GM10847 (cell line): ENCODE measurements around the gene ZCCHC10.

Source experiments
- POLR2A ChIP-seq: IDR thresholded peaks from 2 replicates; pipeline ENCODE4 v1.6.1; 2011; ENCODE audit not compliant: insufficient read length; ENCODE audit errors: extremely low read depth

Gene ZCCHC10

GRCh38 chr5:132951897-132952296 lies 74.5 kb downstream of the ZCCHC10 start:
- TF ChIP-seq POLR2A: no peak

GRCh38 chr5:132949136-132949535 lies 77.2 kb downstream of the ZCCHC10 start:
- no peak for TF ChIP-seq POLR2A

GRCh38 chr5:132947671-132948070 lies 78.7 kb downstream of the ZCCHC10 start:
- no peak for TF ChIP-seq POLR2A
